H9 (cell line): ENCODE results near the gene TMBIM1. TPM values are rescaled to one million over a fixed set of nuclear protein-coding genes. Genes with fewer than 3 reads are reported as not detected.

Experiments
- DNase-seq: peaks from one replicate; pipeline ENCODE4 v3.0.0-alpha.2; 2017
- H2AFZ ChIP-seq: one replicate; pipeline ENCODE4 v1.6.1; 2013; ENCODE audit warnings: mild to moderate bottlenecking, low read length, control low read depth, moderate library complexity
- H2AK5ac ChIP-seq: 2 replicates; pipeline ENCODE4 v1.6.1; 2013; ENCODE audit warnings: low read length, control low read depth, mixed read lengths; ENCODE audit not compliant: insufficient read length
- H2BK120ac ChIP-seq: one replicate; pipeline ENCODE4 v1.6.1; 2013; ENCODE audit warnings: low read depth, mild to moderate bottlenecking, low read length, control low read depth, inconsistent platforms; ENCODE audit not compliant: poor library complexity, severe bottlenecking
- H2BK12ac ChIP-seq: 2 replicates; pipeline ENCODE4 v1.6.1; 2013; ENCODE audit warnings: low read length, control low read depth, mixed read lengths, low read depth; ENCODE audit not compliant: insufficient read length
- H2BK15ac ChIP-seq: 2 replicates; pipeline ENCODE4 v1.6.1; 2013; ENCODE audit warnings: low read depth, low read length, control low read depth
- H2BK20ac ChIP-seq: one replicate; pipeline ENCODE4 v1.6.1; 2013; ENCODE audit warnings: low read depth, mild to moderate bottlenecking, low read length, control low read depth, inconsistent platforms; ENCODE audit not compliant: poor library complexity, severe bottlenecking
- H2BK5ac ChIP-seq: 2 replicates; pipeline ENCODE4 v1.6.1; 2013; ENCODE audit warnings: low read length, control low read depth, mixed read lengths; ENCODE audit not compliant: insufficient read length
- H3K14ac ChIP-seq: 2 replicates; pipeline ENCODE4 v1.6.1; 2013; ENCODE audit warnings: low read length, control low read depth; ENCODE audit not compliant: insufficient read depth
- H3K18ac ChIP-seq: 2 replicates; pipeline ENCODE4 v1.6.1; 2013; ENCODE audit warnings: low read depth, mild to moderate bottlenecking, mixed read lengths, low read length, control low read depth; ENCODE audit not compliant: insufficient read length
- H3K23ac ChIP-seq: 2 replicates; pipeline ENCODE4 v1.6.1; 2013; ENCODE audit warnings: low read length, control low read depth, mixed read lengths, low read depth; ENCODE audit not compliant: insufficient read length
- H3K23me2 ChIP-seq: 2 replicates; pipeline ENCODE4 v1.6.1; 2013; ENCODE audit warnings: low read depth, mild to moderate bottlenecking, mixed read lengths, low read length, control low read depth; ENCODE audit not compliant: insufficient read length, poor library complexity, severe bottlenecking
- H3K27ac ChIP-seq: 2 replicates; pipeline ENCODE4 v1.5.1; 2013; ENCODE audit warnings: low read length, control low read depth, mixed read lengths, low read depth; ENCODE audit not compliant: insufficient read length
- H3K27me3 ChIP-seq: 2 replicates; pipeline ENCODE4 v1.6.1; 2013; ENCODE audit warnings: low read length, control low read depth, inconsistent platforms; ENCODE audit not compliant: insufficient read depth
- H3K4ac ChIP-seq: 2 replicates; pipeline ENCODE4 v1.6.1; 2013; ENCODE audit warnings: low read depth, mild to moderate bottlenecking, control low read depth, inconsistent platforms, low read length, moderate library complexity
- H3K4me1 ChIP-seq: 2 replicates; pipeline ENCODE4 v1.6.1; 2013; ENCODE audit warnings: low read length, control low read depth, inconsistent platforms; ENCODE audit not compliant: insufficient read depth
- H3K4me2 ChIP-seq: 2 replicates; pipeline ENCODE4 v1.6.1; 2013; ENCODE audit warnings: low read length, control low read depth, mixed read lengths; ENCODE audit not compliant: insufficient read length, insufficient read depth
- H3K56ac ChIP-seq: 2 replicates; pipeline ENCODE4 v1.6.1; 2013; ENCODE audit warnings: low read depth, mild to moderate bottlenecking, mixed read lengths, low read length, control low read depth; ENCODE audit not compliant: insufficient read length
- H3K79me1 ChIP-seq: 2 replicates; pipeline ENCODE4 v1.6.1; 2013; ENCODE audit warnings: low read depth, mild to moderate bottlenecking, moderate library complexity, low read length, control low read depth, inconsistent platforms; ENCODE audit not compliant: insufficient read depth, poor library complexity, severe bottlenecking
- H3K79me2 ChIP-seq: 2 replicates; pipeline ENCODE4 v1.6.1; 2013; ENCODE audit warnings: low read length, control low read depth, inconsistent platforms; ENCODE audit not compliant: insufficient read depth
- H3K9ac ChIP-seq: 2 replicates; pipeline ENCODE4 v1.6.1; 2013; ENCODE audit warnings: low read length, control low read depth, mixed read lengths; ENCODE audit not compliant: insufficient read length; ENCODE audit errors: extremely low read depth
- H3K9me3 ChIP-seq: one replicate; pipeline ENCODE4 v1.6.1; 2013; ENCODE audit warnings: low read depth, low read length, inconsistent platforms; ENCODE audit not compliant: control insufficient read depth
- H3T11ph ChIP-seq: one replicate; pipeline ENCODE4 v1.6.1; 2013; ENCODE audit warnings: mild to moderate bottlenecking, low read length, control low read depth, inconsistent platforms
- H4K20me1 ChIP-seq: one replicate; pipeline ENCODE4 v1.6.1; 2013; ENCODE audit not compliant: control insufficient read depth, insufficient read length, insufficient read depth
- H4K5ac ChIP-seq: 2 replicates; pipeline ENCODE4 v1.6.1; 2013; ENCODE audit warnings: low read depth, mild to moderate bottlenecking, mixed read lengths, low read length, control low read depth; ENCODE audit not compliant: insufficient read length
- H4K8ac ChIP-seq: replicated peaks from 2 replicates; pipeline ENCODE4 v1.6.1; 2013; ENCODE audit warnings: low read length, control low read depth, mixed read lengths, low read depth; ENCODE audit not compliant: insufficient read length
- H4K91ac ChIP-seq: 2 replicates; pipeline ENCODE4 v1.6.1; 2013; ENCODE audit warnings: low read depth, mild to moderate bottlenecking, moderate library complexity, mixed read lengths, low read length, control low read depth; ENCODE audit not compliant: insufficient read length
- H3K27ac Mint-ChIP-seq, 3 experiments: 2 replicates in 2 of 3; 3 replicates in 1 of 3; pipeline ENCODE4 v1.8.0; 2020 to 2021; ENCODE audit warnings: mixed read lengths in 3 of 3, mild to moderate bottlenecking in 1 of 3, moderate library complexity in 1 of 3
- H3K27me3 Mint-ChIP-seq: 2 replicates; pipeline ENCODE4 v1.8.0; 2021; ENCODE audit warnings: low read depth, mild to moderate bottlenecking, moderate library complexity, mixed read lengths
- H3K36me3 Mint-ChIP-seq, 3 experiments: 2 replicates in 2 of 3; 3 replicates in 1 of 3; pipeline ENCODE4 v1.8.0; 2020 to 2021; ENCODE audit warnings: low read depth in 3 of 3, mixed read lengths in 3 of 3; ENCODE audit not compliant: insufficient read depth in 1 of 3
- H3K4me1 Mint-ChIP-seq, 2 experiments: 2 replicates each; pipeline ENCODE4 v1.8.0; 2020; ENCODE audit warnings: mixed read lengths in 2 of 2
- H3K4me3 Mint-ChIP-seq, 2 experiments: 2 replicates in 1 of 2; 3 replicates in 1 of 2; pipeline ENCODE4 v1.8.0; 2020 to 2021; ENCODE audit warnings: mild to moderate bottlenecking in 2 of 2, mixed read lengths in 2 of 2, moderate library complexity in 1 of 2
- H3K9me3 Mint-ChIP-seq, 2 experiments: 2 replicates in 1 of 2; 3 replicates in 1 of 2; pipeline ENCODE4 v1.8.0; 2020; ENCODE audit warnings: mild to moderate bottlenecking in 2 of 2, mixed read lengths in 2 of 2, moderate library complexity in 1 of 2
- WGBS: extraction: QIAGEN DNeasy Blood & Tissue Kit; methylation state at CpG from one replicate; pipeline ENCODE4 v1.1.7; 2013; ENCODE audit warnings: missing lambda C conversion rate, low lambda C conversion rate, mixed read lengths; ENCODE audit not compliant: insufficient read length; ENCODE audit errors: extremely low coverage; 5-methylcytosine and 5-hydroxymethylcytosine counted together
- microRNA-seq: library from miRNA; unstranded; fragments of <30 nt; microRNA quantifications from one replicate; pipeline ENCODE4, GENCODE V29; 2020; ENCODE audit warnings: borderline microRNAs expressed
- total RNA-seq: library from RNA; stranded (reverse); gene quantifications from 2 replicates; pipeline ENCODE4 v1.2.1, GENCODE V29; 2021
- TF ChIP-seq, protein P1 (sequence below): fragments of 200-600 bp; sonication (generic); conservative IDR thresholded peaks from 3 replicates; pipeline ENCODE4 v1.8.0; 2021; ENCODE audit warnings: antibody characterized with exemption, mild to moderate bottlenecking

The TMBIM1 gene
- total RNA-seq, 1 experiment from 2014 or later = 17.4 TPM

DNA sequence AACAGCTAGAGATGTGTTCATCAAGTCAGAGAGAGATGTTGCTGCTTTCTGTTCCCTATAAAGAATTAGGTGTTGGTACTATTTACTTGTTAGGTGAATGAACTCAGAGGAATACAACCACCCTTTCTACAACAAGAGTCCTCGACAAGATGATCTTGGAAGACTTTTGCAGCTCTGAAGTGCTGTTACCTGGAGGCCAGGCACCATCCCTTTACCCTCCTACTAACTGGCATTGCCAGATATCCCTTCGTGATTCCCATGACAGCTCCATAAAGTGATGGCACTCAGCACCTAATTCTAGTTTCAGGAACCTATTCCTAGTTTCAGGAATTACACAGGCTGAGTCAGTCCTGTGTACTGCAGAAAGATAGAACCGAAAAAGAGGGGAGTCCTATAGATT, 65.4 kb downstream of the TMBIM1 start:
- H3K27me3 Mint-ChIP-seq = no peaks in the 10 kb centered on the region
- no peak overlapping the region for H2BK5ac ChIP-seq
- no peak overlapping the region for H3K4me3 Mint-ChIP-seq
- no peak overlapping the region for H3K9ac ChIP-seq
- H3K23ac ChIP-seq = no peak overlapping the region
- H3K79me2 ChIP-seq = peaks cover 16% of the 10 kb centered on the region
- no peak overlapping the region for H3K18ac ChIP-seq
- no peak overlapping the region for H3K4ac ChIP-seq
- no peaks in the 10 kb centered on the region for H3K23me2 ChIP-seq
- H3K36me3 Mint-ChIP-seq = peaks cover 25 to 72% (median 63%) of the 10 kb centered on the region in 3 experiments
- no peaks in the 10 kb centered on the region for H3K9me3 Mint-ChIP-seq
- H3K4me2 ChIP-seq = no peak overlapping the region
- H3K9me3 ChIP-seq = no peaks in the 10 kb centered on the region
- no peaks in the 10 kb centered on the region for H3K4me1 ChIP-seq
- no peak overlapping the region for H4K5ac ChIP-seq
- DNase-seq = no peak
- H2AFZ ChIP-seq = no peak overlapping the region
- no peaks in the 10 kb centered on the region for H4K20me1 ChIP-seq
- no peak overlapping the region for H2BK120ac ChIP-seq
- no peak overlapping the region for H2AK5ac ChIP-seq
- no peak overlapping the region for H2BK15ac ChIP-seq
- no peak overlapping the region for H3T11ph ChIP-seq
- H3K27ac ChIP-seq = no peak overlapping the region
- H3K56ac ChIP-seq = no peak overlapping the region
- H4K91ac ChIP-seq = no peak overlapping the region
- no peak overlapping the region for H2BK12ac ChIP-seq
- no peaks in the 10 kb centered on the region for H3K27me3 ChIP-seq
- no peak overlapping the region for H4K8ac ChIP-seq
- H3K14ac ChIP-seq = no peak overlapping the region
- peaks cover 9% of the 10 kb centered on the region for H3K79me1 ChIP-seq
- H2BK20ac ChIP-seq = no peak overlapping the region
- TF ChIP-seq, protein P1, sequence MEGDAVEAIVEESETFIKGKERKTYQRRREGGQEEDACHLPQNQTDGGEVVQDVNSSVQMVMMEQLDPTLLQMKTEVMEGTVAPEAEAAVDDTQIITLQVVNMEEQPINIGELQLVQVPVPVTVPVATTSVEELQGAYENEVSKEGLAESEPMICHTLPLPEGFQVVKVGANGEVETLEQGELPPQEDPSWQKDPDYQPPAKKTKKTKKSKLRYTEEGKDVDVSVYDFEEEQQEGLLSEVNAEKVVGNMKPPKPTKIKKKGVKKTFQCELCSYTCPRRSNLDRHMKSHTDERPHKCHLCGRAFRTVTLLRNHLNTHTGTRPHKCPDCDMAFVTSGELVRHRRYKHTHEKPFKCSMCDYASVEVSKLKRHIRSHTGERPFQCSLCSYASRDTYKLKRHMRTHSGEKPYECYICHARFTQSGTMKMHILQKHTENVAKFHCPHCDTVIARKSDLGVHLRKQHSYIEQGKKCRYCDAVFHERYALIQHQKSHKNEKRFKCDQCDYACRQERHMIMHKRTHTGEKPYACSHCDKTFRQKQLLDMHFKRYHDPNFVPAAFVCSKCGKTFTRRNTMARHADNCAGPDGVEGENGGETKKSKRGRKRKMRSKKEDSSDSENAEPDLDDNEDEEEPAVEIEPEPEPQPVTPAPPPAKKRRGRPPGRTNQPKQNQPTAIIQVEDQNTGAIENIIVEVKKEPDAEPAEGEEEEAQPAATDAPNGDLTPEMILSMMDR = no peak
- WGBS = no CpG with 5 or more reads among the region's 3 CpGs
- no peaks in the 10 kb centered on the region for H3K4me1 Mint-ChIP-seq
- no peak overlapping the region for H3K27ac Mint-ChIP-seq

Small RNA genes within 50 kb of the gene (microRNA-seq; reads per million reads assigned to microRNA genes)
- gene MIR6513 (not detected), gene MIR6810 (not detected)

Other genes with a start within 250 kb of the TMBIM1 start
- 0.44 and 0.66 TPM in 2 replicates for gene RUFY4, start 223.2 kb downstream of the TMBIM1 start, total RNA-seq
- 0.59 and 0.83 TPM in 2 replicates for gene CXCR2, start 166.5 kb downstream of the TMBIM1 start, total RNA-seq
- gene CXCR1, start 125.5 kb downstream of the TMBIM1 start, total RNA-seq = not detected in 2 replicates
- 197 and 204 TPM in 2 replicates for gene ARPC2, start 75.3 kb downstream of the TMBIM1 start, total RNA-seq
- 0.37 and 0.44 TPM in 2 replicates for gene GPBAR1, start 31.5 kb downstream of the TMBIM1 start, total RNA-seq
- 103 and 106 TPM in 2 replicates for gene AAMP, start 22.4 kb downstream of the TMBIM1 start, total RNA-seq
- 31.6 and 32.3 TPM in 2 replicates for gene PNKD, start 22.0 kb downstream of the TMBIM1 start, total RNA-seq
- gene CATIP, start 64.4 kb upstream of the TMBIM1 start, total RNA-seq = not detected in 2 replicates
- 0.04 and 0.11 TPM in 2 replicates for gene SLC11A1, start 89.8 kb upstream of the TMBIM1 start, total RNA-seq
- 52.3 and 56.6 TPM in 2 replicates for gene CTDSP1, start 107.4 kb upstream of the TMBIM1 start, total RNA-seq
- 4.0 and 4.2 TPM in 2 replicates for gene VIL1, start 126.6 kb upstream of the TMBIM1 start, total RNA-seq